SHP77 (cell line): Measurements from ENCODE around the gene NRXN2.

ENCODE experiments used
- DNase-seq, 2 experiments: peaks; one replicate each; lab custom pipeline; 2025; lab: John Stamatoyannopoulos, UW

NRXN2 gene

GRCh38 chr11:64743591-64744543, 20.9 kb upstream of the NRXN2 start, which contains the start of gene RASGRP2:
RASGRP2 (minus strand) TSS chr11:64744142; CDS start chr11:64742866, 1,276 bp downstream.
- no peak for DNase-seq

GRCh38 chr11:64742889-64743590, 20.0 kb upstream of the NRXN2 start:
- no peak for DNase-seq

- no peak for DNase-seq
These were observed 19.3 kb upstream of the NRXN2 start for GRCh38 chr11:64742087-64742888.

GRCh38 chr11:64741375-64742086, 18.5 kb upstream of the NRXN2 start:
- no peak for DNase-seq

GRCh38 chr11:64739871-64740270, 16.9 kb upstream of the NRXN2 start:
- DNase-seq, result no peak

GRCh38 chr11:64736654-64737053, 13.7 kb upstream of the NRXN2 start:
- DNase-seq, result no peak

GRCh38 chr11:64735725-64736259, 12.8 kb upstream of the NRXN2 start:
- no peak for DNase-seq

- DNase-seq, result no peak
These were observed 12.1 kb upstream of the NRXN2 start for GRCh38 chr11:64734811-64735724.

GRCh38 chr11:64731601-64732000, 8.6 kb upstream of the NRXN2 start:
- DNase-seq, result no peak

- no peak for DNase-seq
These were observed 6.9 kb upstream of the NRXN2 start for GRCh38 chr11:64729851-64730382.

- no peak for DNase-seq
These were observed 5.9 kb upstream of the NRXN2 start for GRCh38 chr11:64728757-64729365.

- DNase-seq, result no peak
These were observed 4.0 kb upstream of the NRXN2 start for GRCh38 chr11:64726867-64727530.

GRCh38 chr11:64726211-64726641, 3.2 kb upstream of the NRXN2 start:
- no peak for DNase-seq

- DNase-seq, result no peak
These were observed 2.0 kb upstream of the NRXN2 start for GRCh38 chr11:64724863-64725532.

- no peak for DNase-seq
These were observed 1.2 kb upstream of the NRXN2 start for GRCh38 chr11:64723907-64724862.

- no peak for DNase-seq
These were observed 594 bp downstream of the NRXN2 start for GRCh38 chr11:64722141-64723065.
